Measurements from ENCODE around the gene EIF6.

The EIF6 gene

GRCh38 chr20:35284267-35284991 is at the start of gene EIF6:
EIF6 (minus strand) TSS chr20:35284772; CDS start chr20:35284487, 285 bp downstream.
- peak; percentile 74 for DNase-seq (ENCODE audit: low read depth)
- no peak for TF ChIP-seq CTCF (IDR thresholded peaks at IDR 0.05; ENCODE audit: control insufficient read depth, extremely low read depth, insufficient read depth)
- peak within 1 kb of the TSS; percentile 77 for H3K4me3 ChIP-seq (ENCODE audit: low read depth, low read length)

GRCh38 chr20:35333606-35334005 is 49.0 kb upstream of the EIF6 start:
- peak; percentile 53 for DNase-seq (ENCODE audit: low read depth)
- no peak overlapping the region for H3K4me3 ChIP-seq (ENCODE audit: low read depth, low read length)
- no peak for TF ChIP-seq CTCF (IDR thresholded peaks at IDR 0.05; ENCODE audit: control insufficient read depth, extremely low read depth, insufficient read depth)

GRCh38 chr20:35332540-35333200 is 48.1 kb upstream of the EIF6 start:
- no peak overlapping the region for H3K4me3 ChIP-seq (ENCODE audit: low read depth, low read length)
- no peak for TF ChIP-seq CTCF (IDR thresholded peaks at IDR 0.05; ENCODE audit: control insufficient read depth, extremely low read depth, insufficient read depth)
- DNase-seq (ENCODE audit: low read depth) = no peak

GRCh38 chr20:35329435-35330139 is 45.0 kb upstream of the EIF6 start:
- H3K4me3 ChIP-seq (ENCODE audit: low read depth, low read length) = no peak overlapping the region
- TF ChIP-seq CTCF (IDR thresholded peaks at IDR 0.05; ENCODE audit: control insufficient read depth, extremely low read depth, insufficient read depth) = peak; percentile 36
- DNase-seq (ENCODE audit: low read depth) = no peak

GRCh38 chr20:35328689-35329088 is 44.1 kb upstream of the EIF6 start:
- TF ChIP-seq CTCF (IDR thresholded peaks at IDR 0.05; ENCODE audit: control insufficient read depth, extremely low read depth, insufficient read depth) = no peak
- H3K4me3 ChIP-seq (ENCODE audit: low read depth, low read length) = no peak overlapping the region
- DNase-seq (ENCODE audit: low read depth) = no peak

- TF ChIP-seq CTCF (IDR thresholded peaks at IDR 0.05; ENCODE audit: control insufficient read depth, extremely low read depth, insufficient read depth) = no peak
- H3K4me3 ChIP-seq (ENCODE audit: low read depth, low read length) = no peak overlapping the region
- DNase-seq (ENCODE audit: low read depth) = no peak
Measured at GRCh38 chr20:35328095-35328685, 43.6 kb upstream of the EIF6 start.

Measured in LNCaP clone FGC (cell line).